HG03025 (cell line): ENCODE data around the gene SSH2.
"Not testable (repeated sequence)": the region's sequence is repeated elsewhere in the genome, so short reads cannot be mapped to it uniquely, and the experiment has no call there.

Source experiments
- ATAC-seq: cut with Tn5 transposase; IDR thresholded peaks from one replicate; pipeline ENCODE4 v1.9.1; 2021; ENCODE audit warnings: mild to moderate bottlenecking, moderate library complexity; ENCODE audit not compliant: unreplicated experiment, low FRiP score

The SSH2 gene, protein sequence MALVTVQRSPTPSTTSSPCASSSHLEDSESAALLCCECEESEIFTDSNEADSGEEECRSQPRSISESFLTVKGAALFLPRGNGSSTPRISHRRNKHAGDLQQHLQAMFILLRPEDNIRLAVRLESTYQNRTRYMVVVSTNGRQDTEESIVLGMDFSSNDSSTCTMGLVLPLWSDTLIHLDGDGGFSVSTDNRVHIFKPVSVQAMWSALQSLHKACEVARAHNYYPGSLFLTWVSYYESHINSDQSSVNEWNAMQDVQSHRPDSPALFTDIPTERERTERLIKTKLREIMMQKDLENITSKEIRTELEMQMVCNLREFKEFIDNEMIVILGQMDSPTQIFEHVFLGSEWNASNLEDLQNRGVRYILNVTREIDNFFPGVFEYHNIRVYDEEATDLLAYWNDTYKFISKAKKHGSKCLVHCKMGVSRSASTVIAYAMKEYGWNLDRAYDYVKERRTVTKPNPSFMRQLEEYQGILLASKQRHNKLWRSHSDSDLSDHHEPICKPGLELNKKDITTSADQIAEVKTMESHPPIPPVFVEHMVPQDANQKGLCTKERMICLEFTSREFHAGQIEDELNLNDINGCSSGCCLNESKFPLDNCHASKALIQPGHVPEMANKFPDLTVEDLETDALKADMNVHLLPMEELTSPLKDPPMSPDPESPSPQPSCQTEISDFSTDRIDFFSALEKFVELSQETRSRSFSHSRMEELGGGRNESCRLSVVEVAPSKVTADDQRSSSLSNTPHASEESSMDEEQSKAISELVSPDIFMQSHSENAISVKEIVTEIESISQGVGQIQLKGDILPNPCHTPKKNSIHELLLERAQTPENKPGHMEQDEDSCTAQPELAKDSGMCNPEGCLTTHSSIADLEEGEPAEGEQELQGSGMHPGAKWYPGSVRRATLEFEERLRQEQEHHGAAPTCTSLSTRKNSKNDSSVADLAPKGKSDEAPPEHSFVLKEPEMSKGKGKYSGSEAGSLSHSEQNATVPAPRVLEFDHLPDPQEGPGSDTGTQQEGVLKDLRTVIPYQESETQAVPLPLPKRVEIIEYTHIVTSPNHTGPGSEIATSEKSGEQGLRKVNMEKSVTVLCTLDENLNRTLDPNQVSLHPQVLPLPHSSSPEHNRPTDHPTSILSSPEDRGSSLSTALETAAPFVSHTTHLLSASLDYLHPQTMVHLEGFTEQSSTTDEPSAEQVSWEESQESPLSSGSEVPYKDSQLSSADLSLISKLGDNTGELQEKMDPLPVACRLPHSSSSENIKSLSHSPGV (N-terminal part only)

DNA sequence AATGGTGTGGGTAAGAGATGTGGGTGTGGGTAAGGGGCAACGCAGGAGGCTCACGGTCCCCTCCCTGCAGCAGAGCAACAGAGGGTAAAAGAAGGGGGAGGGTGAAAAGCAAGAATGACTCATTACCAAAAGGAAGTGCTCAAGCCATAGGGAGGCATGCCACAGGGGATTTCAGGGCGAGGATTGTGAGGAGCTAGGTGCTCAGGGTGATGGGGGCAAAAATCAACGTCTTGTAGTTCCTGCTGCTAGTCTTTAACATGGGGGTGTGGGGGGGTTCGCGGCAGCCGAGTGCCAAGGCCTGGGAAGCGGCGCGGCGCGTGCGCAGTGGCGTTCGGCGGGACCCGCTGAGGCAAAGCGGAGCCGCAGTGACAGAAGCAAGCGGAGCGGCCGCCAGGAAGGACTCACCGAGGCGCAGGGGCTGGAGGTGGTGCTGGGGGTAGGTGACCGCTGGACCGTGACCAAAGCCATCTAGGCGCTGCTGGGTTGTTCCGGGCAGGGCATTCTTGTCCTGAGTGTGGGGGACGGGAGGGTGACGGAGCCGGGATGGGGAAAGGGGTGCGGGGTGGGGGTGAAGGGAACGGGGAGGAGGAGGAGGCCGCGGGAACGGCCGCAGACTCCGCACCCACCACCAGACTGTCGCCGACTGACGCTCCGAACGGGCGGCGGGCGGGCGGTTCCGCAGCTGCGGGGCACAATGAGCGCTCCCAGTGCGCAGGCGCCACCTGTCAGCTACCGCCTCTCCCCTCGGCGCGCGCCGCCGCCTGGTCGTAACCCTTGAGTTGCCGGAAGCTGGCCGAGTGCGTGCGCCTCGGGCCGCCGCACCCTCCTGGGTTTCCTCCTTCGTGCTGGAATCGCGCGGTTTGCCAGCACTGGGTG, at the start of gene SSH2:
Gene SSH2 (minus strand): TSS at position 696 of the 876 bp plus-strand sequence. CDS start 228 bp downstream, at position 468.
- ATAC-seq = peak; percentile 46

DNA sequence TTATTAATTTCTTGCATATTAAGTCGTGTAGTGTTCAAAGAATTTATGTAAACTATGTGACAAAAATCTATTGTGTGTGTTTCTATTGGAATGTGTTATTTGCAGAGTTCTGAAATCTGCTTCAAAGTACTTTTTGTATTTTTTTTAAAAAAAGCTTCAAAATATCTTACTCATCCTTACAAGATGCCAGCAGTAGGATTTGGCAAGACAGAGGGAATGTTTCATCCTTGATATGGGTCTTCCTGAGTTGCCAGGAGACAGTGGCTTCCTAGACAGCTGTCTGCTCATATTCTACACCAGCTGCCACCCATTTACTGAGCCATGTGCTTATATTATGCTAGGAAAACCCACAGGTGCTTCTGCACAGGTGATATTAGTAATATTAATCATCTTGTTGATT, 47.8 kb upstream of the SSH2 start:
- ATAC-seq = no peak

DNA sequence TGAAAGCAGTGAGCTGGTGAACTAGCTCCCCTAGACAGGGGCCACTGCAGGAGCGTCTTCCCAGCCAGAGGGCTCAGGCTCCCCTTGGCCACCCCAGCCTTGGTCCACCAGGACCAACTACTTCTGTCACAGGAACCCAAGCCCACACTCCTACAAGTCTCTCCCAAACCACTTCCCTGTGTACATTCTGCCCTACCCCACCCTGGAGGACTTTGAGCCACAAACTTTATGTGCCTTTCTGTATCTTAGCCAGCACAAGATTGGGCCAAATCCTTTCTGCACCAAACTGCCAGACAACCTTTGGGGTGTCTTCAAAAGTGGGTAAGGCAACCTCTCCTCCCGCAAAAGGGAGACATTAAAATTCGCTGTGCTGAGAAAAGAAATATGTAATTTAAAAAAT, 43.0 kb upstream of the SSH2 start:
- ATAC-seq = no peak

DNA sequence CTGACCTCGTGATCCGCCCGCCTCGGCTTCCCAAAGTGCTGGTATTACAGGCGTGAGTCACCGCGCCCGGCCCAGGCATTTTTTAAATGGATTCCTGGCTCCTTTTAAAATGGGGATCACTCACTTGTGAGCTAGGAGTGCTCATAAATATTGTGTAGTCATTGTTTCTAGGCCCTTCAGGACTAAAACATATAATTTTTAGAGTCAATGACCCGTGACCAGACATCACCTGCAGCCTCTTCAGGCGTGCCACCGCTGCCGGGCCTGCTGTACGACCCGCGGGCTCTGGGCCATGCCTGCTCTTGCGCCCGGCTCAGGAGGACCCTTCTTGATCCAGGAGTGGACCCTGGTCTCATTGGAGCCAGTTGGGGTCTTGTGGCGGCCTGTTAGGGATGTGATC, 42.2 kb upstream of the SSH2 start:
- no peak for ATAC-seq

DNA sequence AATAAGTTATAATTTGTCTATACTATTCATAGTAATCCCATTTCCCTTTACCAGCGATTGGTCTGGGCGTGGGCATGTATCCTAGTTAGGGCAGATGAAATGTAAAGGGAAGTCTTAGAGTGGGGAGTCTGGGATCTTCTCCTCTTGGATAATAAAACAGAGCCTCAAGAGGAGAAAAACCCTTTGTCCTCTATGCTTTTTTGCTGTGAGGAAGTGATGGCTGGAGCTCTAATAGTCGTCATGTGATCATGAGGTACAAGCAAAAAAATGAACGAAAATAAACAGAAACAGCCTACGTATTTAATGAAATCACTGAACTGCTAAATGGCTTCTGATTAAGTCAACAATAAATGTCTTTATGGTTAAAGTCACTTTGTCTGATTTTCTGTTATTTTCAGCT, 38.2 kb upstream of the SSH2 start:
- ATAC-seq = no peak

DNA sequence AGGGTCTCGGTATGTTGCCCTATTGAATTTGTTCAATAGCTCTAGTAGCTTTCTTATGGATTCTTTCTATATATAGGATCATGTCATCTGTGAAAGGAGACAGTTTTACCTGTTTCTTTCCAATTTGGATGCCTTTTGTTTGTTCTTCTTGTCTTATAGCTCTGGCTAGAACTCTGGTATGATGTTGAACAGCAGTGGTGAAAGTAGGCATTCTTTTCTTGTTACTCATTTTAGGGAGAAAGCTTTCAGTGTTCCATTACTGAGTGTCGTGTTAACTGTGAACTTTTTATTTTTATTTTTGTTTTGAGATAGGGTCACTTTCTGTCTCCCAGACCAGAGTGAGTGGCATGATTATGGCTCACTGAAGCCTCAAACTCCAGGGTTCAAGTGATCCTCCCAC, 32.6 kb upstream of the SSH2 start:
- ATAC-seq = no peak

DNA sequence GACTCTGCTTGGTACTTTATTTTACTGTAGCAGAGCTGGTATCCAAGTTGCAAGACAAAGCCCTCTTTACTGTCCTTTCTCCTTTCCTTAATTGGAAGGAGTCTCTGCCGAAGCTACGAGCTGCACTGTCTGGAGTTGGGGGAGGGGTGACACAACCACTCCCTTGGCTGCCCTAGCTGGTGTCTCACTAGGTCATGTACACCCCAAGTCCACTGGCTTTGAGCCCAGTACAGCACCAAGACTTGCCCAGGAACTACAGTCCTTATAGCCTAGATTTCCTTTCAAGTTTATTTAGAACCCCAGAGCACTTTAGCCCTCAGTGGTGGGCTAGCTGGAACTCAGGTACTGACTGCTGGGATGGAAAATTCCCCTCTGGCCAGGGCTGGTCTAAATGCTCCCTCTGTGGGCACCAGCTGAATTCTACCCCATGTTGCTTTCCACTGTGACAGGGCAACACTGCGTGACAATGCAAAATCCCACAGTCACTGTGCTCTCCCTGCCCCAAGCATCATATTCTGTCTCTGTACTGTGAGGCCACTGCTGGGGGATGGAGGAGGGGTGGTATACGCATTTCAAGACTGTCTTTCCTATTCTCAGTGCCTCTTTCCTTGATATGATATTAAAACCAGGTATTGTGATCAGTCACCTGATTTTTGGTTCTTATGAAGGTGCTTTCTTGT, 29.8 kb upstream of the SSH2 start:
- ATAC-seq = no peak

DNA sequence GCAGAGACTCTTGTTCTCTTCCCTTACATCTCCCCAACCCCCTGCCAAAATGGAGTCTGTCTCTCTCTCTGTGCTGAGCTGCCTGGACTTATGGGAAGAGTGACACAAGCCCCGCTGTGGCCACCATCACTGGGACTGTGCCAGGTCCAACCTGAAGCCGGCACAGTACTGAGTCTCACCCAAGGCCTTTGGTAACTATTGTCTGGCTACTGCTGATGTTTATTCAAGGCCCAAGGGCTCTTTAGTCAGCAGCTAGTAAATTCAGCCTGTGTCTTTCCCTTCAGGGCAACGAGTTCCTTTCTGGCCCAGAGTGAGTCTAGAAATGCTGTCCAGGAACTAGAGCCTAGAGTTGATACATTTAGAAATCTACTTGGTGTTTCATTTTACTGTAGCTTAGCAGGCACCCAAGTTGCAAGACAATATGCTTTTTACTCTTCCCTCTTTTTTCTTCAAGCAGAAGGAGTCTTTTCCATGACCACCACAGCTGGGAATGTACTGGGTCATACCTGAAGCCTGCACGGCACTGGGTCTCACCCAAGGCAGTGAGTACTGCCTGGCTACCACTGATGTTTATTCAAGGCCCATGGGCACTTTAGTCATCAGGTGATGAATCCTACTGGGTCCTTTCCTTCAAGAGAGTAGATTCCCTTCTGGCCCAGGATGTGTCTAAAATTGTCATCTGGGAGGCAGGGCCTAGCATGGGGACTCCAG, 29.1 kb upstream of the SSH2 start:
- ATAC-seq = no peak

DNA sequence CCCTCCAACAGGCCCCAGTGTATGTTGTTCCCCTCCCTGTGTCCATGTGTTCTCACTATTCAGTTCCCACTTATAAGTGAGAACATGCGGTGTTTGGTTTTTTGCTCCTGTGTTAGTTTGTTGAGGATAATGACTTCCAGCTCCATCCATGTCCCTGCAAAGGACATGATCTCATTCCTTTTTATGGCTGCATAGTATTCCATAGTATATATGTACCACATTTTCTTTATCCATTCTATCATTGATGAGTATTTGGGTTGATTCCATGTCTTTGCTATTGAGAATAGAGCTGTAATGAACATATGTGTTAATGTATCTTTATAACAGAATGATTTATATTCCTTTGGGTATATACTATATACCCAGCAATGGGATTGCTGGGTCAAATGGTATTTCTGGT, 27.5 kb upstream of the SSH2 start:
- not testable (repeated sequence) for ATAC-seq

DNA sequence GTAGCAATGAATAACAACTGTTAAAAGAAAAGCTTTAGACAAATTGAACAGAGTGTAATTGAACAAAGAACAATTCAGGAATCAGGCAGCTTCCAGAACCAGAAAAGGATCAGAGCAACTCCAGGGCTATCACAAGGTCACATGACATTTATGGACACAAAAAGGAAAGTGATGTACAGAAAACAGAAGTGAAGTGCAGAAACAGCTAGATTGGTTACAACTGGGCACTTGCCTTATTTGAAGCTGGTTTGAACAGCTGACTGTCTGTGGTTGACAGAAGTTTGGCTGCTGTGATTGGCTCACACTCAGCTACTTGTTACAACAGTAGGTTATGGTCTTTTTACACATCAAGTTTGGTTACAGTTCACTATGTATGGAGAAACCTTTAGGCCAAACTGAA, 26.2 kb upstream of the SSH2 start:
- no peak for ATAC-seq

DNA sequence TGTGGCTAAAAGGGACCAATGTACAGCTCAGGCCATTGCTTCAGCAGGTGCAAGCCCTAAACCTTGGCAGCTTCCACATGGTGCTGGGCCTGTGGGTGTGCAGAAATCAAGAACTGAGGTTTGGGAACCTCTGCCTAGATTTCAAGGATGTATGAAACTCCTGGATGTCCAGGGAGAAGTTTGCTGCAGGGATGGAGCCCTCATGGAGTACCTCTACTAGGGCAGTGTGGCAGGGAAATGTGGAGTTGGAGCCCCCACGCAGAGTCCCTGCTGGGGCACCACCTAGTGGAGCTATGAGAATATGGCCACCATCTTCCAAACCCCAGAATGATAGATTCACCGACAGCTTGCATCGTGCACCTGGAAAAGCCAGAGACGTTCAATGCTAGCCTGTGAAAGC, 24.4 kb upstream of the SSH2 start:
- ATAC-seq = no peak

DNA sequence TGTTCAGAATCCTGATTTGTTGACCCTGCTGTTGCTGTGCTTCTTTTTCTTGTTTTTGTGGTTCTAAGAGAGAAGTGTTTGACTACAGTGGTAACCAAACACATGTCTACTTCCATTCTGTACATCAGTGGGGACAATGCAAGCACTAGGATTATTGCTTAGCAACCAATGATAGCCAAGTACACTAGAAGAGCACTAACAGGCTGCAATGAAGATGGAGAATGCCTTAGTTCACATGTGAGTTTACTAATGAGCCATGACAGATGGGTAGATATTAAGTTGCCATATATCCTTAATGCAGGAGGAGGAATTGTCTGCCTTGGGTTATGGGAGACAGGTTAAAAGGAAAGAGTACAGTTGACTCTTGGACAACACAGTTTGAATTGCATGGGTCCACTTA, 19.7 kb upstream of the SSH2 start:
- no peak for ATAC-seq

DNA sequence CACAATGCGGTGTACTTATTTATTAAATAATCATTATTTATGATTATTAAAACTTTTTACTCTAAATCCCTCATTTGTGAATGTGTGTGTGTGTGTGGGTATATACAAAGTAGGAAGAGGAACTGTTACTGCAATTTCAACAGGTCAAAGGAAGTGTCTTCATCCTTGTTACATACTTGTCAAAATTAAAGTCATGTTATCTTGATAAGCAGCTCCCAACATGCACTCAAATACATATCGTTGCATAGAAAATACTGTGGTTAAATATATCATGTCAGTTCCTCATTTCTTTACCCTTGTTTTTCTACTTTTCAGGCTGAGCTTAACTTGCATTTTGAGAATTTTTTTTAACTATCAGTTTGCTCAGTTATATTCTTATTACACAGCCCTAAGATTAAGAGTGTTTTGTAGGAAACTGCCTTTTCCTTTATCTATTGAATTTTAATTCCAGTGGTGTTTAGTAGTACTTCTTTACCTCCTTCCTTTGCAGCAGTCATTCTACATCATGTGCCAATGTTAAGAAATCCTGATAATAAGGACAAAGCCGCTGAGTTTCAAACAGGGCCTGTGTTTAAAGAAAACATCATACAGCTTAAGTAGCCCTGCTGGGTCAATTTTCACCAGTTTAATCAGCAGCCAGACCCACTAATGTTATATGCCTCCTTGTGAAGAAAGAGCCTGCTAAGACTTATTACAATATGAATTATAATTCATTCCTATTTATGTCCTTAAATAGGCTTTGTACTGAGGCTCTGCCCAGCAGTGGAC, 18.6 kb upstream of the SSH2 start:
- no peak for ATAC-seq

DNA sequence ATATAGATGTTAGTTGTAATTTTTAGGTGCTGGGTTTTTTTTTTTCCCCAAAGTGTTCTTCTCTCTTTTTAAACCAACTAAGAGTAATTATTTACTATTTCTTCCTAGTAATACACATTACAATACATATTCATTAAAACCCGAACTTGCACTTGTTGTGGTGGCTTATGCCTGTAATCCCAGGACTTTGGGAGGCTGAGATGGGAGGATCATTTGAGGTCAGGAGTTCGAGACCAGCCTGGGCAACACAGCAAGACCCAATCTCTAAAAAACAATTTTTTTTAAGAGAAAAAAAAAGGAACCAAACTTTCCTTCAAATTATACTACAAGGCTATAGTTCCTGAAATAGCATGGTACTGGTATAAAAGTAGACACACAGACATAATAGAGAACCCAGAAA, 15.3 kb upstream of the SSH2 start:
- no peak for ATAC-seq

DNA sequence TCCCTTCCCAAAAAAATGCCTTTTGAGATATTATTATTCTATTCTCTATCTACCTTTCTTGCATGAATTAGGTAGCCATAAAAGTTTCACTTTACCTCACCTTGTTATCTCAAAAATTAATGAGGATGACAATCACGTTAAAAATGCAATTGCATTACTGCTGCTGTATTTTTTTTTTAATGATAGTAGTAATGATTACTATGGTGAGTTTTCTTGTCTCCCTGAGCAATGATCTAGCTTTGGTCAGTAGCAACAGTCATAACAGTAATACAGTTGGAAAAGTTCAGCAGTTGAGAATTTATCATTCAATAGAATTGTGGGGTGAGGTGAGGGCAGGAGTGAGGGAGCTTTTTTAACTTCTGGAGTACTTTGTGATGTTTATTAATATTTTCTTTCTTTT, 11.3 kb upstream of the SSH2 start, which contains the start of gene EFCAB5:
Gene EFCAB5 (plus strand): TSS at position 301 of the 400 bp plus-strand sequence. CDS start 163 bp downstream, outside the sequence.
- ATAC-seq = no peak

DNA sequence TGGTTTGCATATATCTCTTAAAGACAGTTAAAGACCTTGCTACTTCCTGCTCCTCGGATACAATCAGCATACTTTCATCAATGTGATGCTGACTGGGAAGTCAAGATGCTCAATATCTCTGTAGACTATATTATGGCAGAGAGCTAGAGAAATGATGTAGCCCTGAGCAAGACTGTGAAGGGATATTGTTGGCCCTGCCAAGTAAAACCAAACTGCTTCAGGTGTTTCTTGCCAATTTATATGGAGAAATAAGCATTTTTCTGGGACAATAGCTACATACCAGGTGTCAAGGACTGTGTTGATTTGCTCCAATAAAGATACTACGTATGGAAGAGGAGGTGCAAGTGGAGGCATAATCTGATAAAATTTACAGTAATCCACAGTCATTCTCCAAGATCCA, 6.7 kb upstream of the SSH2 start:
- no peak for ATAC-seq

DNA sequence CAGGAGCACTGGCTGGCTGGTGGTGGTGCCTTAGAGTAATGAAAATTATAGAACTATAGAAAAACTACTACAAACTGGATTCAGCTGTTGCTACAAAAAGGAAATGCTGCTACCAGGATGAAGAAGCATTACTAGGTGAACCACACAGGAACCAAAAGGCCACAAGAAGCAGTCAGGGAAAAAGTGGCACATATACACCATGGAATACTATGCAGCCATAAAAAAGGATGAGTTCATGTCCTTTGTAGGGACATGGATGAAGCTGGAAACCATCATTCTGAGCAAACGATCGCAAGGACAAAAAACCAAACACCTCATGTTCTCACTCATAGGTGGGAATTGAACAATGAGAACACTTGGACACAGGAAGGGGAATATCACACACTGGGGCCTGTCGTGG, 5.9 kb upstream of the SSH2 start:
- not testable (repeated sequence) for ATAC-seq

DNA sequence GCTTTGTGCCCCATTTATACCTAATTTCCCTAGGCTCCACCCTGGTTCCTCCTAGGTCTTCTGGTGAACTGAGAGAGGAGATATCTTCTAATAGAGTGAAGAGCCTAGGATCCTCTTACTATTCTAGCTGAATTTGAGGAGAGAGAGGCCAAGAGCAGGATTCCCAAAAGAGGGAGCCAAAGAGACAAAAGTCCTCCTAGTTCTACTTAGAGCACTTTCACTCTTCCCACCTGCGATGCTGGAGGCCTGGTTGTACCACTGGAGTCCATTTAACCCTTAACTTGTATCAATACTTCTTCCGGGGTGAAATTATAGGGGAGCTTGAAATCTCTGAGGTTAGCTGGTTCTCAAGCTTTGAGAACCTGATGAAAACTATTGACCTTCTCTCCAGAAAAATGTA, 3.4 kb upstream of the SSH2 start:
- ATAC-seq = no peak
